ENCODE results near the gene CDH18.
"Not testable (repeated sequence)": the region's sequence is repeated elsewhere in the genome, so short reads cannot be mapped to it uniquely, and the experiment has no call there.

Gene CDH18

GRCh38 chr5:19782566-19782965 lies 205.4 kb downstream of the CDH18 start:
- DNase-seq (ENCODE audit: low read depth in 1 of 2, low spot score in 1 of 2): no peak
- Histone ChIP-seq H3K4me3 (replicated peaks; ENCODE audit: insufficient read depth, low read length) (no peak overlapping the region), H3K27me3 (ENCODE audit: insufficient read depth, poor library complexity, severe bottlenecking) (no peaks in the 10 kb centered on the region), H3K27ac (replicated peaks) (no peak overlapping the region)
- TF ChIP-seq GABPA (IDR thresholded peaks at IDR 0.05; ENCODE audit: low read depth) (no peak), POLR2AphosphoS5 (IDR thresholded peaks at IDR 0.05; ENCODE audit: low read depth) (no peak), REST (IDR thresholded peaks at IDR 0.05; ENCODE audit: insufficient replicate concordance, low read depth) (no peak), CTCF (IDR thresholded peaks at IDR 0.05; ENCODE audit: insufficient read depth, low read length) (no peak)

DNA sequence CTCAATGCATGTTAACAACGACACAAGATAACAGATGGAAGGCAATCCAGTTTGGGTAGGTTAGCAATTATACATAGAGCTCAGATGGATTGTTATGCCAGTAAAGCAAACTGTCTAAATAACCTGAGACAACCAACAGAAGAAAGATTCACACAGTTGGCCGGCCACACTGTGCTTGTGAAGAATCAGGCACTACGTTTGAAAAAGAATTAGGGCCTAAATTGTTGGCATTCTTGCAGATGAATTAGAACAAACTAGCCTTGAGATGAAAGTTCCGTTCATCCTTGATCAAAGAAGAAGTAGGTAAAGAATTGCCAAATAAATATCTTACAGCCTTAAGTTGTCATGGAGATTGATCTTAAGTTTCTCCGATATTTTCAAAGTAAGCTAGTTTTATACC lies 210.6 kb downstream of the CDH18 start:
- DNase-seq (ENCODE audit: low read depth in 1 of 2, low spot score in 1 of 2): no peak
- H3K27ac ChIP-seq (replicated peaks): no peak overlapping the region
- no peak overlapping the region for H3K4me3 ChIP-seq (replicated peaks; ENCODE audit: insufficient read depth, low read length)
- TF ChIP-seq POLR2AphosphoS5 (IDR thresholded peaks at IDR 0.05; ENCODE audit: low read depth) (no peak), SPI1 (IDR thresholded peaks at IDR 0.05; ENCODE audit: borderline replicate concordance, low read depth) (no peak), CTCF (IDR thresholded peaks at IDR 0.05; ENCODE audit: insufficient read depth, low read length) (no peak), REST (IDR thresholded peaks at IDR 0.05; ENCODE audit: insufficient replicate concordance, low read depth) (no peak), GABPA (IDR thresholded peaks at IDR 0.05; ENCODE audit: low read depth) (no peak)
- H3K27me3 ChIP-seq (ENCODE audit: insufficient read depth, poor library complexity, severe bottlenecking): no peaks in the 10 kb centered on the region

GRCh38 chr5:19776886-19777285 lies 211.1 kb downstream of the CDH18 start:
- H3K4me3 ChIP-seq (replicated peaks; ENCODE audit: insufficient read depth, low read length); H3K27me3 ChIP-seq (ENCODE audit: insufficient read depth, poor library complexity, severe bottlenecking); H3K27ac ChIP-seq (replicated peaks); DNase-seq (ENCODE audit: low read depth in 1 of 2, low spot score in 1 of 2): not testable (repeated sequence)

GRCh38 chr5:19771174-19771835 lies 216.7 kb downstream of the CDH18 start:
- no peak overlapping the region for H3K4me3 ChIP-seq (replicated peaks; ENCODE audit: insufficient read depth, low read length)
- H3K27me3 ChIP-seq (ENCODE audit: insufficient read depth, poor library complexity, severe bottlenecking): no peaks in the 10 kb centered on the region
- DNase-seq (ENCODE audit: low read depth in 1 of 2, low spot score in 1 of 2): no peak
- no peak for TF ChIP-seq POLR2AphosphoS5 (IDR thresholded peaks at IDR 0.05; ENCODE audit: low read depth)
- no peak for TF ChIP-seq SPI1 (IDR thresholded peaks at IDR 0.05; ENCODE audit: borderline replicate concordance, low read depth)
- TF ChIP-seq GABPA (IDR thresholded peaks at IDR 0.05; ENCODE audit: low read depth): no peak
- no peak for TF ChIP-seq REST (IDR thresholded peaks at IDR 0.05; ENCODE audit: insufficient replicate concordance, low read depth)
- TF ChIP-seq CTCF (IDR thresholded peaks at IDR 0.05; ENCODE audit: insufficient read depth, low read length): no peak
- H3K27ac ChIP-seq (replicated peaks): no peak overlapping the region

All from HL-60 (cell line).